Upper lobe of left lung (tissue), 4 donors: Measurements from ENCODE around the gene PRKAG2.

Source experiments
- EP300 ChIP-seq, 4 donors: sonication (generic); formaldehyde crosslinking; IDR thresholded peaks; one replicate each; pipeline ENCODE4 v1.5.1; 2017; ENCODE audit warnings: antibody characterized with exemption in 4 of 4, control low read depth in 2 of 4
- POLR2A ChIP-seq, 4 donors: fragments of 450-650 bp; IDR thresholded peaks; one replicate each; pipeline ENCODE4 v1.5.1; 2016 to 2017; ENCODE audit warnings: antibody characterized with exemption in 4 of 4, mild to moderate bottlenecking in 2 of 4
- POLR2AphosphoS5 ChIP-seq, 2 donors: sonication (generic); formaldehyde crosslinking; IDR thresholded peaks; one replicate each; pipeline ENCODE4 v1.5.1; 2017; ENCODE audit warnings: antibody characterized with exemption in 2 of 2
- TF ChIP-seq, protein P1 (sequence below), 6 experiments: fragments of 450-650 bp in 4 of 6; fragments of 200-600 bp in 2 of 6; sonication (generic) in 2 of 6; IDR thresholded peaks; one replicate each; pipeline ENCODE4 v1.5.1; 2016 to 2019; ENCODE audit warnings: antibody characterized with exemption in 6 of 6

DNA sequence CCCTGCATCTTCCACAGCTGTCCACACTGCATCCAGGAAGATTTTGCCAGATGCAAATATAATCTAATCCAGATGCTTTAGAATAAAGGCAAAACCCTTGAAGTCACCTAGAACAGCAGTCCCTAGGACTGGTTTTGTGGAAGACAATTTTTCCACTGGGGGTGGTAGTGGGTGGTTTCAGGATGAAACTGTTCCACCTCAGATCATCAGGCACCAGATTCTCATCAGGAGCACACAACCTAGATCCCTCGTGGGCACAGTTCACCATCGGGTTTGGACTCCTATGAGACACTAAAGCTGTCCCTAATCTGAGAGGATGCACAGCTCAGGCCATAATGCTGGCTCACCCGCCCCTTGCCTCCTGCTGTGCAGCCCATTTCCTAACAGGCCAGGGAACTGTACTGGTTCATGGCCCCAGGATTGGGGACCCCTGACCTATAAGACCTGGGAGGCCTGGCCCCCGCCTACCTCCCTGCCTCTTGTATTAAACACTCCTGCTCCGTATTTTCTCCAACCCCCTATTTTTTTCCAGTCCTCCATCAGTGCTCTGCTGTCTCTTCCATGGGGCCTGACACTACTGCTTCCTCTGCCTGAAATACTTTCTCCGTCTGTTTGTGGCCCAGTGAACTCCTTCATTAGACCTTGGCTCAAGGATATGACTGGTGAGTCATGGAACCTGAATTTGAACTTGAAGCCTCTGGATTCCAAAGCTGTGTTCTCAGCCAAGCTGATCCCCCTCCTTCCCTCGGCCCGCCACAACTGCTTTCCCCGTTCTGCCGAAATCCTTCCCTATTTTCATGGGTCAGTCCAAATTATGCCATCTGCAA, 277.3 kb downstream of the PRKAG2 start:
- TF ChIP-seq, protein P1, sequence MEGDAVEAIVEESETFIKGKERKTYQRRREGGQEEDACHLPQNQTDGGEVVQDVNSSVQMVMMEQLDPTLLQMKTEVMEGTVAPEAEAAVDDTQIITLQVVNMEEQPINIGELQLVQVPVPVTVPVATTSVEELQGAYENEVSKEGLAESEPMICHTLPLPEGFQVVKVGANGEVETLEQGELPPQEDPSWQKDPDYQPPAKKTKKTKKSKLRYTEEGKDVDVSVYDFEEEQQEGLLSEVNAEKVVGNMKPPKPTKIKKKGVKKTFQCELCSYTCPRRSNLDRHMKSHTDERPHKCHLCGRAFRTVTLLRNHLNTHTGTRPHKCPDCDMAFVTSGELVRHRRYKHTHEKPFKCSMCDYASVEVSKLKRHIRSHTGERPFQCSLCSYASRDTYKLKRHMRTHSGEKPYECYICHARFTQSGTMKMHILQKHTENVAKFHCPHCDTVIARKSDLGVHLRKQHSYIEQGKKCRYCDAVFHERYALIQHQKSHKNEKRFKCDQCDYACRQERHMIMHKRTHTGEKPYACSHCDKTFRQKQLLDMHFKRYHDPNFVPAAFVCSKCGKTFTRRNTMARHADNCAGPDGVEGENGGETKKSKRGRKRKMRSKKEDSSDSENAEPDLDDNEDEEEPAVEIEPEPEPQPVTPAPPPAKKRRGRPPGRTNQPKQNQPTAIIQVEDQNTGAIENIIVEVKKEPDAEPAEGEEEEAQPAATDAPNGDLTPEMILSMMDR (IDR thresholded peaks at IDR 0.05), result no peak
- TF ChIP-seq EP300 (IDR thresholded peaks at IDR 0.05) (no peak), POLR2A (IDR thresholded peaks at IDR 0.05) (no peak), POLR2AphosphoS5 (IDR thresholded peaks at IDR 0.05) (peak in 1 of 2 donors; percentile 17)
